ENCODE results near the gene ACOX1.

The ACOX1 gene

DNA sequence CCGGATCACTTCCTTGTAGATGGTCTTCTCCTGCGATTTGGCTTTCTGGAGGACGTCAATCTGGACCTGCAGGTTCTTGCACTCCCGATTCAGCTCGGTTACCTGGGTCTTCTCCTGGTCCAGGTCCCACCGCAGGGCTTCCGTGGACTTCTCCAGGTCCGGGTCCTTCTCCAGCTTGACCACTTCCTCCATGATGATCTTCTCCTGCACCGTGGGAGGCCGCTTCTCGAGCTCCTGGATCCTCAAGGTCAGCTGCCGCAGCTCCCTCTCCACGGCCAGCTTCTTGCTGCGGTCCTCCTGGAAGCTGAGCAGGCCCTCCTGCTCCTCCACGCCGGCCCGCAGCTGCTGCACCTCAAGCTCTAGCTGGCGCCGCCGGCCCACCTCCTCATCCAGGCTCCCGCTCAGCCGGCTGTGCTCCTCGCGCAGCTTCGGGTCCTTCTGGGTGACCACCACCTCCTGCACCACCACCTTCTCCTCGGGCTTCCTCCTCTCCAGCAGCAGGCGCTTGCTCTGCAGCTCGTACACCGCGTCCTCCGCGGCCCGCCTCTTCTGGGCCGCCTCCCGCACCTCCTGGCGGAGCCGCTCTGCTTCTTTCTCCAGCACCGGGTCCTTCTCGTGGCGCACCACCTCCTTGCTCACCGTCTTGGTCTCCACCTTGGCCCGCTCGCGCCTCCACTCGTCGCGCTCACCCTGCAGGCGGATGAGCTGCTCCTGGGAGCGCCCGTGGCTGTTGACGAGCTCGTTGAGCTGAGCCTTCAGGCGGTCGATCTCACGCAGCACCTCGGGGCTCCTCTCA, 29.9 kb upstream of the ACOX1 start:
- no peak for DNase-seq (ENCODE audit: low spot score)

- DNase-seq (ENCODE audit: low spot score) = no peak
Observed at GRCh38 chr17:76008208-76008607, 29.2 kb upstream of the ACOX1 start.

DNA sequence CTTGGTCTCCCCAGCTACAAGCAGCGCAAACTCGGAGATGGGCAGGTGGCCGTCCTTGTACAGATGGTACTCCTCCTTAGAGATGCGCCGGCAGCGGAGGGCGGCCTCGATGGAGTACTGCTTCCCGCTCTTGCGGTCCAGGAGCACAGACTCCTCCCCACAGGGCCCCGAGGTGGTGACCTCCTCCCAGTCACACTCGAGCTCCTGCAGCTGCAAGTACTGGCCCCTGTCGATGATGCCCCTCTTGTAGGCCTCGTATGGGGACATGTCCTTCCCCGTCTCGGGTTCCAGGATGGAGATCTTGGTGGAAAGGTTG, 28.8 kb upstream of the ACOX1 start:
- DNase-seq (ENCODE audit: low spot score) = no peak

DNA sequence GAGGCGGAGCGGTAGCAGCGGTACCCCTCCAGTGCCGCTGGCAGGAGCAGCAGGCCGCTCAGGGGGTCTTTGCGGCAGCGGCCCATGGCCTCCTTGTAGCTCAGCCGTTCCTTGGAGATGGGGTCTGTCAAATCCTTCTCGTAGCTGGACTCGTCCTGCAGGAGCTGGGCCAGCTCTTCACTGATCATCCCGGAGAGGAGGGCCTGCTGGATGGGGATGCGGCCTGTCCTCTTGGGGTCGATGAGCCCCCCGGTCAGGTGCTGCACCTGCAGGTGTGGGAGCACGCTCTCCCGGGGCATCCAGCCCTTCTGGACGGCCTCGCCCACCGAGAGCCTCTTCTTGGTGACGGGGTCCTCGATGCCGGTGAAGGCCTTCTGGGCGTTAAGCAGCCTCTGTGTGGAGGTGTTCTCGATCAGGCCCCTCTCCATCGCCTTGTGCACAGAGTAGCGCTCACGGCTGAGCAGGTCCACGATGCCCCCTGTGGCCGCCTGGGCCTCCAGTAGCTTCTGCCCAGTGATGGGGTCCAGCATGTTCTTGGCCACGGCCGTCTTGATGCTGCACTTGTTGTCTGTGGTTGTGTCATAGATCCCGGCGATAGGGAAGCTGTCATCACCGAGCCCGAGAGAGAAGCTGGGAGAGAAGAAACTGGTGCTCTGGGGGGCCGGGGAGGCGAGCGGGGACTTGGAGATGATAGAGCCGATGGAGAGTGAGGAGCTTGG, 28.3 kb upstream of the ACOX1 start:
- DNase-seq (ENCODE audit: low spot score) = no peak

DNA sequence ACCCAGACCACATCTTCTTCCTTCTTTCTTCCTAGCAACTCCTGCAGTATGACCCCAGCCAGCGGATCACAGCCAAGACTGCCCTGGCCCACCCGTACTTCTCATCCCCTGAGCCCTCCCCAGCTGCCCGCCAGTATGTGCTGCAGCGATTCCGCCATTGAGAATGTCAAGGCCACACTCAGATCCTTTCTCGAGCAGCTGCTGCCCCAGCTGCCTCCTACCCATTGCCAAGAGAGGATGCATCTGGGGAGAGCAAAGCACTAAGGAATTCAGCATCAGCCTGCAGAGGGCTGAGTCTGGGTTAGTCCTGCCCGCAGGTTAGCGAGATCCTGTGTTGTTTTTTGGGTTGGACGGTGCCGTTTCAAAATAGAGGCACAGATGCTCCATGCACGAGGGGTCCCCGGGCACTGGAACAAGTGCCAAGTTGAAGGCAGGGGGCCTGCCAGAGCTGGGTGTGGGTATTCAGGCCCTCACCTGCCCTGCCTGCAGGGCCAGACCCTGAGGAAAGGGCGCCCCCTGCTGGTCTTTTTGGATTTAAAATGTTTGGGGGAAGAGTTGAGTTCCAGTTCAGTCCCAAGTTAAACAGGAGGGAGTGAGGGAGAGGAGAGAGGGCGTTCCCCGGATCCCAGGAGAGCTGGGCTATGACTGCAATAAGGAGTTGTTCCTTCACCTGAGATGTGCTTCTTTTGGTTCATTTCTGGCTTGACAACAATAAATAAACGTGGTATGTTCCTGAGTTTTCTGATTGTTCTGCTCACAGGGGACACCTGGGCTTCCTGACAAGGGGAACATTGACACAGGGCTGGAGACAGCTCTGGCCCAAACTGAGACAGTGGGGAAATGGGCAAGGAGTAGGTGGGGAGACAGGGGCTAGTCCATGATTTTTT, 26.5 kb upstream of the ACOX1 start:
- peak; percentile 69 for DNase-seq (ENCODE audit: low spot score)

DNA sequence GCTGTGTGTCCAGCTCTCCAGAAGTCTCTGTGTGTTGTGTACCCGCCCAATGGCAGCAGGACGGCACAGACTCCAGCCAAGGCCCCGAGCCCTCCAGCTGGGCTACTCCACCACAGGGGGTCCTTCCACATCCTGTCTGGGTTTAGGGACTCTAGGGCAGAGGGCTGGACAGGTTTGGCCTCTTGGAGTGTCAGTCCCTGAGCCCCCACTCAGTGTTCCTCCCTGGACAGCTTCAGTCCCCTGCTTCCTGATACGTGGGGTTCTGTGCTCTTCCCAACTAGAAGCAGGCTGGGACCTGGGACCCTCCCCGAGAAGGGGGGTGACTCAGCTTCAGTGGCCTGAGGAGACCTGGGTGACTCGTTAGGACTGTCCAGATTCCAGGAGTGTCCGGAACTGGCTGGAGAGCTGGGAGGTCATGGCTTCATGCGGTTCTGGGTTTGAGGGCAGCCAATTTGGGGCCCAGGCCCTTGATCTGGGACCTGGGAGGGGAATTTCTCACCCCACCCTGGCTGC, 25.8 kb upstream of the ACOX1 start:
- DNase-seq (ENCODE audit: low spot score) = no peak

GRCh38 chr17:76003915-76004314, 24.9 kb upstream of the ACOX1 start:
- DNase-seq (ENCODE audit: low spot score) = no peak

GRCh38 chr17:76002100-76002499, 23.1 kb upstream of the ACOX1 start:
- DNase-seq (ENCODE audit: low spot score) = no peak

- DNase-seq (ENCODE audit: low spot score) = no peak
Observed at GRCh38 chr17:76000755-76001521, 22.0 kb upstream of the ACOX1 start, which contains the start of gene CDK3. CDK3 (plus strand) TSS chr17:76000855; CDS start chr17:76001426, 571 bp downstream.

DNA sequence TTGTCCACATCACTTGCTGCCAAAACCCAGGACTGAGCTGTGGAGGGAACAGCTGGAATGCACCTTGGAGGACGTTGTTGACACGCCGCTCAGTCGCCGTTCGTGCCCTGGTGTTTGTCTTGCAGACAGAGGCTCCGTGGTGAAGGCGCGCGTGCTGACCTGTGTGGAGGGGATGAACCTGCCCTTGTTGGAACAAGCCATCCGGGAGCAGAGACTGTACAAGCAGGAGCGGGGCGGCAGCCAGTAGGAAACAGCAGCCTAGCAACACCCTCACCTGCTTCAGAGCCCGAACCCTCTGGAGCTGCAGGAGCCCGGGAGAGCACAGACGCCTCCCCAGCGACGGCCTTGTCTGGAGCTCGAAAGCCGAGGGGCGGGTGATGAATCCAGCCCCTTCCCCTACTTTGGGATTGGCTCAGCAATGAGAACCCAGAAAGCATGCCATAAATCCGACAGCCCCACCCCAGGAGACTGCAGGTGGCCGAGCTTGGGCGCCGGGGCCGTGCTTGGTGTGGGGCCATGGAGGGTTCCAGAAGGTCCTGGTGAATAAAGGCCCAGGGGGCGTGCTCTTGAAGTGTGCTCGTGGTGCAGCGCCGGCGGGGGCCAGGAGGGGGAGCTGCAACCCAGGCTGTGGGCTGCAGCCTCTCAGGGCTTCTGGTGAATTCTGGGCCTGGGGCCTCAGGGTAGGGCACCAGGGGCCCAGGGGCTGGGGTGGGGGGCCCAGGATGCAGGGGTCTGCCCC, 21.2 kb upstream of the ACOX1 start:
- DNase-seq (ENCODE audit: low spot score) = peak; percentile 83

DNA sequence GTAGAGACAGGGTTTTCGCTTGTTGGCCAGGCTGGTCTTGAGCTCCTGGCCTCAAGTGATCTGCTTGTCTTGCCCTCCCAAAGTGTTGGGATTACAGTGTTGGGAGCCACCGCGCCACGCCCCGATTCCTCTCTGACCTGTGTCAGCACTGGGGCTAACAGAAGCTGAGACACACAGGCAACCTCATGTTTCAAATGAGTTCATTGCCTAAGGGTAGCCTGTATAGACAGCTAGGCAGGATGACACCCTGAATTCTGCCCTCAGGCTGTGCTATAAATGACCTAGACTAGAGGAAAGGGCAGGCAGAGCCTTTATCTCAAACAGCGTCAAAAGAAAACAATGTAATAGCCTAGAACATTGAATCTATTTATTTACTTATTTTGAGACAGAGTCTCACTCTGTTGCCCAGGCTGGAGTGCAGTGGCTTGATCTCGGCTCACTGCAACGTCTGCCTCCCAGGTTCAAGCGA, 19.4 kb upstream of the ACOX1 start:
- DNase-seq (ENCODE audit: low spot score) = no peak

DNA sequence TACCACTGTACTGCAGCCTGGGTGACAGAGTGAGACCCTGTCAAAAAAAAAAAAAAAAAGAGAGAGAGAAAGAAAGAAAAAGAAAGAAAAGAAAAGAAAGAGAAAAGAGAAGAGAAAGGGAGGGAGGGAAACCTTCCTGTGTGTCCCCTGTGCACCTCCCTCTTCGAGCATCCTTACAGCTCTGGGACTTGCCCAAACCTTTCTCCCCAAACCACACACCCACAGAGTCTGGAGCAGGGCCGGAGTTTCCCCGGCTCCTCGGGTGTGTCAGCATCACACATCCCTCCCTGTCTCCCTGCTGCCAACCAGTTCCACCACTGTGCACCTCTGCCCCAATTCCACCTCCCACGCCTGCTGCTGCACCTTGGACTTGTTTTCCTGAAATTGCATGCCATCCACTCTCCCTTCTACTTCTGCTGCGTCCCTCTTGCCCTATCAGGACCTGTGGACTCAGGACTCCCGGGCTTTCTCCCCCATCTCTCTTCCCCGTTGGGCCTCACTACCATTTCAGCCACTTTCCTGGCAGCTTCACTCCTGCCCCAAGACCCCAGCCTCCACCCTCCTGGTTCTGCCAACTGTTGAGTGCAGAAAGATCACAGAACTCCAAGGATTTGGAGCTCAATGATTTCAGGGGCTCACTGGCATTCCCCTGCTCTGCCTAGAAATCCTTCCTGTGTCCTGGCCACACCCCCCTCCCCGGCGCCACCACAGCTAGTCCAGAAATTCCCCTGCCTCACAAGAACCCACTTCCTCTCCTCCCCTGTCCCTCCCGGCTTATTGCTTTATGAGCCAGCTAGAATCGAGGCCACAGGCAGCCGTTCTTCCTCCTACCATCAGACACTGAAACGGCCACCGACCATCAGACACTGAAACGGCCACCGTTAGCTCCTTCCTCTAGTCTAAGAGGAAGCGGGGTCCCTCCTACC, 18.0 kb upstream of the ACOX1 start:
- DNase-seq (ENCODE audit: low spot score) = no peak

GRCh38 chr17:75995385-75995925, 16.5 kb upstream of the ACOX1 start:
- DNase-seq (ENCODE audit: low spot score) = no peak

DNA sequence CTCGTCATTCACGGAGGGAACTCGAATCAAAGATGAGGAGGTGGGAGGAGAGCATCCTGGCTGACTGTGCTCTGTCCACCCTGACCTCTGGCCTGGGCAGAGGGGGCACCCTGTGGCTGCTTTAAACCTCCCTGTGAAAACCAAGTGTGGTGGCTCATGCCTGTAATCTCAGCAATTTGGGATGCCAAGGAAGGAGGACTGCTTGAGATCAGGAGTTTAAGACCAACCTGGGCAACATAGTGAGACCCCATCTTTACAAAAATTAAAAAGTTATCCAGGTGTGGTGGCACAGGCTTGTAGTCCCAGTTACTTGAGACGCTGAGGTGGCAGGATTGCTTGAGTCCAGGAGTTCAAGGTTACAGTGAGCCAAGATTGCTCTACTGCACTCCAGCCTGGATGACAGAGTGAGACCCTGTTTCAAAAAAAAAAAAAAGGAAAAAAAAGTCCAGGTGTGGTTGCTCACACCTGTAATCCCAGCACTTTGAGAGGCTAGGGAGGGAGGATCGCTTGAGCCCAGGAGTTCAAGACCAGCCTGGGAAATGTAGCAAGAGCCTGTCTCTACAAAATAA, 15.9 kb upstream of the ACOX1 start:
- no peak for DNase-seq (ENCODE audit: low spot score)

DNA sequence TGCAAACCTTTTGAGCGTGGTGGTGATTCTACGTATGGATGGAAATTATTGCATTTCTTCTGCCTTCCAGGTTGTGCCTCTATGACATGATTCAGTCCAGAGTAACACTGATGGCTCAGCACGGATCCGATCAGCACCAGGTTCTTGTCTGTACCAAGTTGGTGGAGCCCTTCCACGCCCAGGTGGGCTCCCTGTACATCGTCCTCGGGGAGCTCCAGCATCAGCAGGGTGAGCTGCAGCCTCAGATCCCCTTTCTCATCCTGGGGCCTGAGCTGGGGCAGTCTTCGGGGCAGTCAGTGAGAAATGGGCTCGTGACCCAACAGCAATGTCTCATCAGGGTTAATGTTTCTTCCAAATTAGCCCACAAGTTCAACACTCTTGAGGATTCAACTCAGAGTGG, 12.4 kb upstream of the ACOX1 start:
- no peak for DNase-seq (ENCODE audit: low spot score)

GRCh38 chr17:75987041-75987440, 8.1 kb upstream of the ACOX1 start:
- DNase-seq (ENCODE audit: low spot score) = no peak

- DNase-seq (ENCODE audit: low spot score) = no peak
Observed at GRCh38 chr17:75985986-75986385, 7.0 kb upstream of the ACOX1 start.

DNA sequence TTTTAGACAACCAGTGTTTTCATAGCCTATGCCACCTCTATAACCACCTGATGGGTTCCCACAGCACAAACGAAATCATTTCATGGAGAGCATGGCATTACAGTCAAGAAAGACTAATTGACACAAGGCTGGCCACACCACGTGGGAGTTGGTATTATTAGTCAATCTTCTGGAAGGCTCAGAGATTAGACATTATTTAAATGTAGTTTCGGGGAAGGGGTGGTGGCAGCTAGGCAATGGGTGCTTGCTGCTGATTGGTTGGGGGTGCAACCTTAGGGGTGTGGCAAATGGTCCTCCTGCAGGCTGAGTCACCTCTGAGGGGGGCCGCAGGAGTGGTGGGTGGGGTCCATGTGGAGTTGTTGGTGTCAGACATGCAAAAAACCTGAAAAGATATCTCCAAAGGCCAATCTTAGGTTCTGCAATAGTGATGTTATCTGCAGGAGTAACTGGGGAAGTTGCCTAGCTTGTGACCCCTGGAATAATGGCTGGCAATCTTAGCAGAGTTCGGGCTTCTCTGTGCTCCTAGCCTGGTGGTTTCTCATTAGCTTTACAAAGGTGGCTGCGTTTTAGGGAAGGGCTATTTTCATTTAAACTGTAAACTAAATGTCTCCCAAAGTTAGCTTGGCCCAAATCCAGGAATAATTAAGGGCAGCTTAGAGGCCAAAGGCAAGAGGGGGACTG, 4.7 kb upstream of the ACOX1 start:
- DNase-seq (ENCODE audit: low spot score) = no peak

All from hepatic stellate cell (primary cell).